GM18502 (cell line): ENCODE measurements around the gene FUT2.

Experiments used
- ATAC-seq: cut with Tn5 transposase; IDR thresholded peaks from one replicate; pipeline ENCODE4 v1.9.1; 2021; ENCODE audit warnings: mild to moderate bottlenecking; ENCODE audit not compliant: unreplicated experiment, poor library complexity

Gene FUT2

GRCh38 chr19:48720613-48721296 is 25.0 kb downstream of the FUT2 start:
- peak; percentile 72 for ATAC-seq

DNA sequence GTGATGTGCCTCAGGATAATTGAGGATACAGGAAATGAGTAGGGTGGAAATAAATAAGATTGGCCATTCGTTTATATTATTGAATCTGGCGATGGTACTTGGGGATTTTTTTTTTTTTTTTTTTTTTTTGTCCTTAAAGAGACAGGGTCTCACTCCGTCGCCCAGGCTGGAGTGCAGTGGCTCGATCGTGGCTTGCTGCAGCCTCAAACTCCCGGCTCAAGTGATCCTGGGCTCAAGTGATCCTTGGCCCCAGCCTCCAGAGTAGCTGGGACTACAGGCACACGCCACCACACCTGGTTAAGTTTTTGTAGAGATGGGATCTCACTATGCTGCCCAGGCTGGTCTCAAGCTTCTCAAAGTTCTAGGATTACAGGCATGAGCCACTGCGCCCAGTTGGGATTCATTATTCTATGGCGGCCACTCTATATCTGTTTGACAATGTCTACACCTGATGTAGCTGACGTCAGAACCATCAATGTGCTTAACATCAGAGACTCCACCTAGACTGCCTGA is 26.5 kb downstream of the FUT2 start:
- no peak for ATAC-seq

DNA sequence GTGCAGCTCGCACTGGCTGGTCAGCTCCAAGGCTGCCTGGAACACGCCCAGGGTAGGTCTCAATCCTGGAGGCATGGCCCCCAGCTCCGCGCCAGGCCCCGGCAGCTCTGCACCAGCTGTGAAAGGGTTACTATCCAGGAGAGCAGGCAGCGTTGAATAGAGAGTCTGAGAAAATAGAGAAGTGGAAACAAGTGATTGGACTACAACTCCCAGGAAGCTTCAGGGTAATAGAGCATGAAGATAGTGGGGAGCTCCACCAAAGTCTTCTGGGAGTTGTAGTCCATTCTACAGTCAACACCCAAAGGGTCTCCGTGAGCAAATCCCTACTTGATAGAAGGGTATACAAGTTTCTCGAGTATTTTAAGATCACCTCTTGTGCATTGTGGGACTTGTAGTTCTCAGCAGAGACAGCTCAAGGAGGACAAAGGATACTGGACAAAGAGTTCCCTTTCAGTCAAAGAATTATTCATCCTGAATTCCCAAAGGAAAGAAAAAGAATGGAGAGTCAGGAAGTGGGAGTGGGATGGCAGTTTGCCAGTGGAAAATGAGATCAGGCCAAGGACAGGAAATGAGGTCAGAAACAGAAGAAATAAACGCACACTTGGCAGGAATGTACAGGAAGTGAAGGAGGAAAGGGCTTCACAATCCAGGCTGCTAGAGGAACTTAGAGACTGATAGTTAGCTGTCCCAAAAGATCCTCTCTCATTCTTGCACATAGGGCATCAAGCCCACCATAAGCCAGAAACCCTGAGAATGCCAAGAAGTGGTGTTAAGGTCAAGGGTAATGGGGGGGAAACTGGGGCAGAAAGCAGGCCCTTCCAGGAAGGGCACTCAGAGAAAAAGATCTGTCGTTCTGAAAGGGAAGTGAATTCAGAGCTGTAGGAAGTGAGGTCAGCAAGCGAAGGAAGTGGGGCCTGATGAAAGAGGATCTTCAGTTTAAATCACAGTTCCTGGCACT is 29.3 kb downstream of the FUT2 start:
- no peak for ATAC-seq

GRCh38 chr19:48726556-48726955 is 30.8 kb downstream of the FUT2 start:
- no peak for ATAC-seq

DNA sequence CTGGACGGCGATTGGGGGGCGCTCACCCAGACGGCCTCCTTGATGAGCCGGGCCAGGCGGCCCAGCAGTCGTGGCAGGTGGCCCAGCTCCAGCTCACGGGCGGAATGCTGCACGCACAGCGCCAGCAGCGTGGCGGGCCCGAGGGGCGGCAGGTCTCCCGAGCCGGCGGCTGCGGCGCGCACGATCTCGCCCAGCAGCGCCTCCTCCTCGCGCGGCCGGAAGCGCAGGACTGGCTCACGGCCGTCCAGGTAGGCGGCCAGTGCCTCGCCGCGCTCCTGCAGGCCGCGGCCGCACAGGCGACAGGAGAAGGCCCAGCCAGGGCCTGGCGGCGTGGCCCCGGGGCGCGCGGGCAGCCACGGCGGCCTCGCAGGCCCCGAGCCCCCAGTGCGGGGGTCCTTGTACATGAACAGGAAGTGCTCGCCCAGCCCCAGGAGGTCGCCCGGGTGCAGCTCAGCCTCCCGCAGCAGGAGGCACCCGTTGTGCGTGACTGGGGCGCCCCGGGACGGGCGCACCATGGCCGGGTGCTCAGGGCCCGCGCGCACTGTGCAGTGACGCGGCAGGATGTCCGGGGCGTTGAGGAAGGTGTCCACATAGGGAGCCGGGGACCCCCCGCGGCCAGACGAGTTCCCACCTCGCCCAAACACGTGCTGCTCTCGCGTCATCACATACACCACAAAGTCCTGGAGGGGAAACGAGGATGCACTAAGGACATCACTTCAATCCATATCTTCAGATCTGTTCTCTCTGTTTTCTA is 33.3 kb downstream of the FUT2 start:
- ATAC-seq: no peak

DNA sequence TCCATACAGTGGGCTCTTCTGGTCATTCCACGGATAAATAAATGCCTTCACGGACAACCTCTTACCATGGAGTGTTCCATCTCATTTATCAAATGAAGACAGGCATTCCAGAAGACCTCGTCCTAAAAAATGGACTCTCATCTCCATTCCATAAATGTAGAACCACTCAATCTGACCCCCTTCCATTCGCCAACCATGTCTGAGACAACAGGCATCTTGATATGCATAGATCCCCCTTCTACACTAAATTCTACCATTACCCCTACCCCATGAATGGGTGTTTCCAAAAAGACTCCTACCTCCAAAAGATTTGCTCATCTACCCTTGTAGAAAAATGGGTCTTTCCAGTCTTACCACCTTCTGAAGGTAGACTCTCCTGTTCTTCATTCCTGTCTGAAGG is 35.7 kb downstream of the FUT2 start:
- no peak for ATAC-seq

DNA sequence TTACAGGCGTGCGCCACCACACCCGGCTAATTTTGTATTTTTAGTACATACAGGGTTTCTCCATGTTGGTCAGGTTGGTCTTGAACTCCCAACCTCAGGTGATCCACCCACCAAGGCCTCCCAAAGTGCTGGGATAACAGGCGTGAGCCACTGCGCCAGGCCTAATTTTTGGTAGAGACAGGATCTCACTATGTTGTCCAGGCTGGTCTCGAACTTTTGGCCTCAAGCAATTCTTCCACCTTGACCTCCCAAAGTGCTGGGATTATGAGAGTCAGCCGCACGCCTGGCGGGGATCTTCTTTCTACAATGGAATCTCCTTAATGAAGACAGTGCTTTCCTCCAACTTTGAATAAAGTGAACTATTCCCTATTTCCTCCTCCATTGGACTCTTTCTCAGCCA is 38.9 kb downstream of the FUT2 start:
- ATAC-seq: no peak

DNA sequence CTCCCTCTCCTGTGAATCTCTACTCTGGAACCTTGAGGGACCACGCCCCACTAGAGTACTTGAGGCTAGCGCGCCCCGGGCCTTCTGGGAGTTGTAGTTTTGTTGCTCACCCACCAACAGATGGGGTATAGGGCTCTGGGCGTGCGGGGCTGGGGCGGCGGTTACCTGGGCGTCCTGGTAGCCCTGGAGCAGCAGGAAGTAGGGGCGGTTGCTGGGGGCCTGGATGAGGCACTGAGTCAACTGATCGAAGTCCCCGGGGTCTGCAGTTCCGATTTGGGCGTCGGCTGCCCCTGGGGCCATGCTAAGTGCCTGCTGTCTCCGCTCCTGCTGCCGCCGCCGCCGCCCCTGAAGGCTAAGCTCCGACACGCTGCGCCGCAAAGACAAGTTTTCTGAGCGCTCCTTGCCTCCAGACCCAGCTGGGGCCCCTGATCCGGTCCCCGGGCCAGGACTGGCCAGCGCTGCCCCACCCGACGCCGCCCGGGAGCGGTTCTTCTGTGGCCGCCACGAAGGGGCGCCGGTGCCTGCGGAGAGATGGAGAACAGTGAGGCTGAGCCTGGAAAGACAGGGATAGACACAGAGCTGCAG is 39.4 kb downstream of the FUT2 start:
- ATAC-seq: no peak

- ATAC-seq: no peak
Observed at GRCh38 chr19:48737360-48737998, 41.7 kb downstream of the FUT2 start.

DNA sequence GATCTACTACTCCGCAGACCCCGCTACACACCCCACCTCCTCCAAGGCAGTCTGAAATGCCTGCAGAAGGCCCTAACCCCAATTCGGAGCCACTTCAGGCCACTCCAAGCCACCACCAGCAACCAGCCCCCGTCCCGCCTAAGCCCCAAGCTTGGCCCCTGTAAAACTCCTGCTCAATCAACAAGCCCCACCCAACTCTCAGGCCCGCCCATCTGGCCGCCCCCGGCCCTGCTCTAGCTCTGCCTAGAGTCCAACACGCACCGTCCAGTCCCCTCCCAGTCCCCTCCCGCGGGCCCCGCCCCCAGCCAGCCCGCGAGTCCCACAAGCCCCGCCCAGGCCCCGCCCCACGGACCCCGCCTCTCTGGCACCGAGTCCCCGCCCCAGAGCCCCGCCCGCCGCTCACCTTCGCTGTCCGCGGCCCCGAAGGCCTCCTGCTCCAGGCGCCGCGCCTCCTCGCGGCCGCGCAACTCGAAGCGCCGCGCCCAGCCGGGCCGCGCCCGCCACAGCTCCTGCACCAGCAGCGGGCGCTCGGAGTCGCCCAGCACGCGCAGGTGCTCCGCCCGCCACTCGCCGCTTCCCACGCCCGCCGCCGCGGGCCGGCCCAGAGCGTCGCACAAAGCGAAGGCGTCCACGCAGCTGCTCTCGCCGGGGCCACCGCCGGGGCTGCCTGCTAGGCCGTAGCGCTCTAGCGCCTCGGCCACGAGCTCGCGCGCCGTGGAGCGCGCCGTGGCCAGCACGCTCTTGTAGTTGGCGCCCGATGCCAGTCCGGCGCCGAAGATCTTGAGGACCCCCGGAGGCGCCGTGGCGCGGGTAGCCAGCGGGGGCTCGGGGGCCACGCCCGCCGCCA is 43.0 kb downstream of the FUT2 start:
- ATAC-seq: peak; percentile 81

GRCh38 chr19:48739404-48740163 is 43.8 kb downstream of the FUT2 start:
- ATAC-seq: no peak

DNA sequence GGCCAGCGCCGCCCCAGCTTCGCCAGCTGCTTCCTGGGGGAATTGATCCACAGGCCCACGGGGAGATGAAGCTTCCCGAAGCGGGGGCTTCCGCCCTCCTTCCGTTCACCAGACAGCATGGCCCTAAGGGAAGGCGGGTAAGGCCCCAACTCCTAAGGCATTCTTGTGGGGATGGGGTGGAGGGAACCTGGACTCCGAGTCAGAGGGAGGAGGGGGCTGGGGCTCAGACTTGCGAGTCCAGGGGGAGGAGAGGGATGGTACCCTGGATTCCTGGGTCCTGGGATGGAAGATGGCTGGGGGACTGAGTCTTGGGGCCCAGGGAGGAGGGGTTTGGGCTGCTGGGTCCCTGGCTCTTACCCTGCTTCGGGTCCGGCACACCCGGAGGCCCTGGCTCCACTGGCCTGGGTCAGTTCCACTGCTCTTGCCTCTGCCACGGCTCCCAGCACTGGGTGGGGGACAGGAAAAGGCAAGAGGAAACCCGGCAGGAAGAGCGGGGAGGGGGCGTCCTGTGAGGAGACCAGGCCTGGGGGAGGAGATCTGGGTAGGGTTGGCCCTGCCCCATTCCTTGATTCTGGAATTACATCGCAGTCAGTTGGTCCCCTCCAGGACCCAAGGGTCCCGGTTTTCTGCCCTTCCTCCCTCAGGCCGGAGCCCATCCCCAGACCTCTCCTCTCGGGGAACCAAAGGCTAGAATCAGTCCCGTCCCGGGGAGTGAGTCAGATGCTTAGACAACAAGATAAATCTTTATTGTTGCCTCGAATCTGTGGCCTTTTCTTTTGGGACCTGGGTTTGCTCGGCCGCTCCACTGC is 44.6 kb downstream of the FUT2 start, which contains the start of gene RASIP1:
Gene RASIP1 (minus strand): TSS at position 447 of the 809 bp plus-strand sequence. CDS start 328 bp downstream, at position 119.
- ATAC-seq: no peak

DNA sequence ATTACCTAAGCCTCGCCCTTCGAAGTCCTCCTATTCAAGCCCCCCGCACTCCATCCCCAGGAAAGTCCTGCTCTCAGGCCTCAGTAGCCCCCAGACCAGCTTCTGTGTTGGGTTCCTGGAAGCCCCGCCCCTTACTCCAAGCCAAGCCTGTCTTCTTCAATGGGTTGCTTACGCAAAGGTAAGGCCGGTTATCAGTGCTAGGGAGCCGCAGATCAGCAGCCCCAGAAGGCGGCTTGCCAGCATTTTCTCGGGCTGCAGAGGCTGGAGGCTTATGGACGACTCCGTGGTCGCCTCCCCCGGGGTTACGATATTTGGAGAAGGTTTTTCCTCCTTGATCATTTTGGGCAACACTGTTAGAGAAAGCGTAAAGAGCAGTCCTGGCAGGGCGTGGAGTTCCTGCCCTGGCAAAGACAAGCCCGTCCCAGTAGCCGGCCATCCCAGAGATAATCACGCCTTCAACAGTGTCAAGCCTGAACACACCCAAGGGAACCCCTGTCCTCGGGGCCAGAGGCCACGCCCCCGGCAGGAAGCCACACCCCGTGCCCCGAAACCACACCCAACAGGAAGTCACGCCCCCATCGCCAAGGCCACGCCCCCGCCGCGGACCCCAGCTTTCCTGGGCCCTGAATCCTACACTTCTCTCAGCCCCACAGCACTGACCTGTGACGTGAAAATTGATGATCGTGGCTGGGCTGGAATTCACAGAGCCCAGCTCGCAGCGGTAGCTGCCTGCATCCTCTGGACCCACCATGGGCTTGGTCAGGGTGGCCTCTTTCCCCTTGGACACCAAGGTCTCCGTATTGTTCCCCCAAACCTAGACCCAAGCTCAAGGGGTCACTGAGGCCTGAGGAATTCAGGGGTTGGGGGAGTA is 45.6 kb downstream of the FUT2 start:
- no peak for ATAC-seq

DNA sequence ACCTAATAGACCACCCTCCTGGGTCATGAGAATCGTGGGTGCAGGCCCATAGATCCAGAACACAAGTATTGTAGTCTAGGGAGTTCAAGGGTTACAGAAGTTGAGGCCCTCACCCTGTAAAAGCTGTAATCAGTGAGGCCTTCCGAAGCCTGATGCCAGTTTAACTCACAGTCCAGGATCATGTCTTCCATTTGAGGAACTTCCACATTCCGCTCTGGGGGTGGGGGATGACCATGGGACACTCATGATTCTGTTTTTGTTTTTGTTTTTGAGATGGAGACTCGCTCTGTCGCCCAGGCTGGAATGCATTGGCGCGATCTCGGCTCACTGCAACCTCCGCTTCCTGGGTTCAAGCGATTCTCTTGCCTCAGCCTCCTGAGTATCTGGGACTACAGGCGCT is 46.3 kb downstream of the FUT2 start:
- ATAC-seq: no peak

- no peak for ATAC-seq
Observed at GRCh38 chr19:48745208-48745995, 49.6 kb downstream of the FUT2 start.

DNA sequence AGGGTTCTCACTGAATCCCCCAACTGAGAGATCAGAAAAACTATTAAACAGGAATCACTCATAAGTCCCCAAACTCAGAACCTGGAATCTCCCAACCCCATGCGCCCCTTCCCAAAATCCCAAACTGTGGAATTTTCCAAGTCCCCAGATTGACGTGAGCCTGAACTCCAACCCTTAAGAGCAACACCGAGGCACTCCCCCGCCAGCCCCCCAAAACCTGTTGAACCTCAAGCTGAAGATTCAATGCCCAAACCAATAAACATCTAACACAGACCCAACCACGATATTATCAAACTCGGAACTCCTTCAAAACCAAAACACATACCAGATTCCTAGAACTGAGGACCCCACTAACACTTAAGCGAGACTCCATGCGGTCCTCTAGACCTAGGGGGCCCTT is 50.3 kb downstream of the FUT2 start:
- no peak for ATAC-seq
